ENCODE measurements around the gene THUMPD3. TPM values are rescaled to one million over a fixed set of nuclear protein-coding genes. Genes with fewer than 3 reads are reported as not detected.

The THUMPD3 gene
- total RNA-seq, 2 experiments from 2014 or later = 74.2 to 78.0 TPM

DNA sequence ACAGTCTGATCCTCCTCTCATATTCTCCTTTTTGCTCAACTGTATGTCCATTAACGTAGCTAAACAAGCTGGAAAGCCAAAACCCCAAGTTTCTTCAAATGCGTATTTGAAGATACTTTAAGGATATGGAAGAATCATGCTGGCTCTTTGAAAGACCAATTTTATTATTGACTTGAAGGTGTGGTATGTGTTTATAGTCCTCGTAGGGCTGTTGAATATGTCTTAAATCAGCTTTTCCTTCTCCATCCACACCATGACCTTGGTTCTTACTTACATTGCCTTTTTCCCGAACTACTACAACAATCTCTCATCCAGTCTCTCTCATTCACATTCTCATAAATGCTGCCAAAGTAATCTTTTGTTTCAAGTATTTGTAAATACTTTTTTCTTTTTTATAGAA, 19.7 kb upstream of the THUMPD3 start:
- no peaks in the 10 kb centered on the region for H3K27me3 ChIP-seq (ENCODE audit: control insufficient read depth in 1 of 2, insufficient read depth in 2 of 2, low read length in 2 of 2)
- TF ChIP-seq, protein P1, sequence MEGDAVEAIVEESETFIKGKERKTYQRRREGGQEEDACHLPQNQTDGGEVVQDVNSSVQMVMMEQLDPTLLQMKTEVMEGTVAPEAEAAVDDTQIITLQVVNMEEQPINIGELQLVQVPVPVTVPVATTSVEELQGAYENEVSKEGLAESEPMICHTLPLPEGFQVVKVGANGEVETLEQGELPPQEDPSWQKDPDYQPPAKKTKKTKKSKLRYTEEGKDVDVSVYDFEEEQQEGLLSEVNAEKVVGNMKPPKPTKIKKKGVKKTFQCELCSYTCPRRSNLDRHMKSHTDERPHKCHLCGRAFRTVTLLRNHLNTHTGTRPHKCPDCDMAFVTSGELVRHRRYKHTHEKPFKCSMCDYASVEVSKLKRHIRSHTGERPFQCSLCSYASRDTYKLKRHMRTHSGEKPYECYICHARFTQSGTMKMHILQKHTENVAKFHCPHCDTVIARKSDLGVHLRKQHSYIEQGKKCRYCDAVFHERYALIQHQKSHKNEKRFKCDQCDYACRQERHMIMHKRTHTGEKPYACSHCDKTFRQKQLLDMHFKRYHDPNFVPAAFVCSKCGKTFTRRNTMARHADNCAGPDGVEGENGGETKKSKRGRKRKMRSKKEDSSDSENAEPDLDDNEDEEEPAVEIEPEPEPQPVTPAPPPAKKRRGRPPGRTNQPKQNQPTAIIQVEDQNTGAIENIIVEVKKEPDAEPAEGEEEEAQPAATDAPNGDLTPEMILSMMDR (IDR thresholded peaks at IDR 0.05) = no peak
- H3K36me3 Mint-ChIP-seq (ENCODE audit: low read depth) = no peaks in the 10 kb centered on the region
- no peak overlapping the region for H3K4me3 Mint-ChIP-seq
- no peak for ATAC-seq (ENCODE audit: poor library complexity)
- no peak overlapping the region for H3K4me3 ChIP-seq (ENCODE audit: low read length)
- H3K4me1 Mint-ChIP-seq (ENCODE audit: low read depth) = no peaks in the 10 kb centered on the region
- POLR2A ChIA-PET = no interaction called here
- no peak for DNase-seq
- H3K36me3 ChIP-seq (ENCODE audit: insufficient read depth, low read length) = no peaks in the 10 kb centered on the region
- no peaks in the 10 kb centered on the region for H3K9me3 ChIP-seq (ENCODE audit: control insufficient read depth in 1 of 2, insufficient read depth in 1 of 2, low read length in 2 of 2)
- intact Hi-C loops (cut with DNase I, micrococcal nuclease) = no loop called here
- no peak overlapping the region for H3K27ac Mint-ChIP-seq
- no peak overlapping the region for H3K27ac ChIP-seq (ENCODE audit: low read depth in 1 of 2, low read length in 2 of 2)
- H3K27me3 Mint-ChIP-seq = no peaks in the 10 kb centered on the region
- CTCF ChIA-PET = no interaction called here
- no peaks in the 10 kb centered on the region for H3K4me1 ChIP-seq (ENCODE audit: insufficient read depth, low read length)
- no peaks in the 10 kb centered on the region for H3K9me3 Mint-ChIP-seq

DNA sequence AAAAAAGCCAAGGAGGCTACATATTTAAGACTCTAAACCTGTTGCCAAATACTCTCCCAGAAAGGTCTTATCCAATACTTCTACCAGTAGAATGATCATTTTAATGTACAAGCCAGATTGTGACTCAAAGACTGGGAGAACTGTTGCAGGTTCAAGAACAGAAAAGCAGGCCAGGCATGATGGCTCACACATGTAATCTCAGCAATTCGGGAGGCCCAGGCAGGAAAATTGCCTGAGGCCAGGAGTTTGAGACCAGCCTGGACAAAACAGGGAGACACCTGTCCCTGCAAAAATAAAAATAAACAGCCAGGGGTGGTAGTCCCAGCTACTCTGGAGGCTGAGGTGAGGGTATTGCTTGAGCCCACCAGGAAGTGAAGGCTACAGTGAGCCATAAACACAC, 17.8 kb upstream of the THUMPD3 start:
- Mint-ChIP-seq H3K36me3 (ENCODE audit: low read depth) (no peaks in the 10 kb centered on the region), H3K27ac (no peak overlapping the region), H3K9me3 (no peaks in the 10 kb centered on the region), H3K4me3 (no peak overlapping the region), H3K27me3 (no peaks in the 10 kb centered on the region), H3K4me1 (ENCODE audit: low read depth) (no peaks in the 10 kb centered on the region)
- H3K27ac ChIP-seq (ENCODE audit: low read depth in 1 of 2, low read length in 2 of 2) = no peak overlapping the region
- TF ChIP-seq, protein P1 (IDR thresholded peaks at IDR 0.05) = no peak
- ATAC-seq (ENCODE audit: poor library complexity) = no peak
- no peaks in the 10 kb centered on the region for H3K36me3 ChIP-seq (ENCODE audit: insufficient read depth, low read length)
- intact Hi-C loops (cut with DNase I, micrococcal nuclease) = no loop called here
- H3K9me3 ChIP-seq (ENCODE audit: control insufficient read depth in 1 of 2, insufficient read depth in 1 of 2, low read length in 2 of 2) = no peaks in the 10 kb centered on the region
- CTCF ChIA-PET = no interaction called here
- DNase-seq = no peak
- POLR2A ChIA-PET = no interaction called here
- no peaks in the 10 kb centered on the region for H3K4me1 ChIP-seq (ENCODE audit: insufficient read depth, low read length)
- H3K27me3 ChIP-seq (ENCODE audit: control insufficient read depth in 1 of 2, insufficient read depth in 2 of 2, low read length in 2 of 2) = no peaks in the 10 kb centered on the region
- H3K4me3 ChIP-seq (ENCODE audit: low read length) = no peak overlapping the region

DNA sequence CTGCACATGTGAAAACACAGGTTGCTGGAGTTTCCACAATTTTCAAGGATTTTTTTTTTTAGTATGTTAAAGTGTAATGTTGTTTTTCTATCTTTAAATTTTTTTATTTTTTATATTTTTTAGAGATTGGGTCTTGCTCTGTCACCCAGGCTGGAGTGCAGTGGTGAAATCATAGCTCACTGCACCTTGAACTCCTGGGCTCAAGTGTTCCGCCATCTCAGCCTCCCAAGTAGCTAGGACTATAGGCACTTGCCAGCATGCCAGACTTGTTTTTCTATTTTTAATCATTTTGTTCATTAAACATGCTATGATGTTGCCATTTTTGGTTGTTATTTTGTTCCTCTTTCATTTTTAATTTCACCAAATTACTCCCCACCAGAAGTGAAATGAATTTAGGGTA, 16.7 kb upstream of the THUMPD3 start:
- CTCF ChIA-PET = no interaction called here
- POLR2A ChIA-PET = no interaction called here
- DNase-seq = no peak

More for the DNA sequence above, 16.7 kb upstream of the THUMPD3 start:
- Mint-ChIP-seq H3K9me3 (no peaks in the 10 kb centered on the region), H3K4me3 (no peak overlapping the region), H3K4me1 (ENCODE audit: low read depth) (no peaks in the 10 kb centered on the region), H3K27me3 (no peaks in the 10 kb centered on the region), H3K27ac (no peak overlapping the region), H3K36me3 (ENCODE audit: low read depth) (no peaks in the 10 kb centered on the region)
- Histone ChIP-seq H3K27ac (ENCODE audit: low read depth in 1 of 2, low read length in 2 of 2) (no peak overlapping the region), H3K4me3 (ENCODE audit: low read length) (no peak overlapping the region), H3K4me1 (ENCODE audit: insufficient read depth, low read length) (no peaks in the 10 kb centered on the region), H3K9me3 (ENCODE audit: control insufficient read depth in 1 of 2, insufficient read depth in 1 of 2, low read length in 2 of 2) (no peaks in the 10 kb centered on the region), H3K27me3 (ENCODE audit: control insufficient read depth in 1 of 2, insufficient read depth in 2 of 2, low read length in 2 of 2) (no peaks in the 10 kb centered on the region), H3K36me3 (ENCODE audit: insufficient read depth, low read length) (no peaks in the 10 kb centered on the region)
- TF ChIP-seq, protein P1 (IDR thresholded peaks at IDR 0.05) = no peak
- intact Hi-C loops (cut with DNase I, micrococcal nuclease) = no loop called here
- ATAC-seq (ENCODE audit: poor library complexity) = no peak
